Heart right ventricle (tissue), 16 donors: ENCODE data around the gene AFP. TPM values are rescaled to one million over a fixed set of nuclear protein-coding genes. Genes with fewer than 3 reads are reported as not detected.

ENCODE experiments used
- ATAC-seq, 8 donors: fragments of 200-7000 bp; cut with Tn5 transposase; one replicate each; pipeline ENCODE4 v1.9.1; 2020; ENCODE audit warnings: mild to moderate bottlenecking in 8 of 8, moderate library complexity in 8 of 8, moderate number of reproducible peaks in 1 of 8
- DNase-seq, 2 donors: peaks; one replicate each; pipeline ENCODE4 v3.0.0-alpha.2; 2020
- H3K27ac ChIP-seq, 10 donors: fragments of 200-600 bp; sonication (generic) in 2 of 10; one replicate each; pipeline versions ENCODE4 v1.5.0 to v1.8.0; 2020 to 2022; ENCODE audit warnings: mild to moderate bottlenecking in 3 of 10
- H3K27me3 ChIP-seq, 7 donors: fragments of 200-600 bp; one replicate each; pipeline ENCODE4 v1.8.0; 2021 to 2022; ENCODE audit warnings: mild to moderate bottlenecking in 2 of 7
- H3K36me3 ChIP-seq, 9 donors: fragments of 200-600 bp; sonication (generic) in 1 of 9; one replicate each; pipeline versions ENCODE4 v1.5.0 to v1.8.0; 2020 to 2022; ENCODE audit warnings: mild to moderate bottlenecking in 2 of 9
- H3K4me1 ChIP-seq, 9 donors: fragments of 200-600 bp; sonication (generic) in 1 of 9; one replicate each; pipeline versions ENCODE4 v1.5.0 to v1.8.0; 2020 to 2022; ENCODE audit warnings: mild to moderate bottlenecking in 4 of 9
- H3K4me3 ChIP-seq, 10 donors: fragments of 200-600 bp; sonication (generic) in 2 of 10; one replicate each; pipeline versions ENCODE4 v1.5.0 to v1.8.0; 2020 to 2022; ENCODE audit warnings: mild to moderate bottlenecking in 7 of 10, moderate library complexity in 2 of 10
- H3K9me3 ChIP-seq, 11 donors: fragments of 200-600 bp in 10 of 11; sonication (generic) in 2 of 11; one replicate each; pipeline versions ENCODE4 v1.5.0 to v1.8.0; 2013 to 2022; ENCODE audit warnings: mild to moderate bottlenecking in 2 of 11, control low read depth in 1 of 11, moderate library complexity in 1 of 11
- WGBS, 2 donors: extraction: QIAGEN DNeasy Blood & Tissue Kit; methylation state at CpG; one replicate each; pipeline ENCODE4 v1.1.7; 2013; ENCODE audit warnings: inconsistent platforms in 1 of 2; 5-methylcytosine and 5-hydroxymethylcytosine counted together
- intact Hi-C, 10 donors: fragments of 100-400 bp; cut with DNase I; formaldehyde crosslinking; loops; one replicate each; pipeline versions ENCODE4 v1.11.1 to v1.14.2; 2022
- polyA plus RNA-seq, 2 donors: library from polyadenylated mRNA; stranded (reverse); fragments of 200-250 nt; gene quantifications; one replicate each; pipeline ENCODE4 v1.2.3, GENCODE V29; 2013
- total RNA-seq, 10 donors: library from RNA; stranded (reverse); fragmentation: NEBNext Ultra II Directional in 3 of 10; extraction: Animal tissue kit (Norgen Biotek cat#: 25700) in 3 of 10; gene quantifications; one replicate each; pipeline versions ENCODE4 v1.2.1 to v1.2.4, GENCODE V29; 2021 to 2023
- TF ChIP-seq, protein P1 (sequence below), 9 donors: fragments of 200-600 bp; sonication (generic) in 2 of 9; IDR thresholded peaks; one replicate each; pipeline versions ENCODE4 v1.5.0 to v1.8.0; 2021 to 2022; ENCODE audit warnings: antibody characterized with exemption in 9 of 9, mild to moderate bottlenecking in 5 of 9, moderate library complexity in 1 of 9
- donor health status: Arrhythmogenic right ventricular cardiomyopathy.
- donor health status: ischemic (EF 13 %, LVEDD 7.1; RV severe dilation, severe dysfunction).
- donor health status: healthy with polysubstance abuse.
- donor health status: DM: no; HTN: yes; CAD: no.
- donor health status: DM: no; HTN: no; CAD: no.
- donor health status: ischemic (EF 25% LVEDD 6.9; RV normal size, moderate dysfunction).
- donor health status: ischemic (EF 25% LVEDD 5.7; RV mildly dilated, moderate dysfunction).
- donor health status: healthy.
- donor health status: DM: yes; HTN: yes; CAD: no.
- donor health status: Ischemic cardiomyopathy.
- donor health status: ischemic (EF 35%, LVEDD 5.7; RV mildly dilated, moderate dysfunction).
- donor health status: nonischemic (EF 11% LVEDD 7.7; RV severe dilation, severe dysfunction).
- donor health status: DM: yes; HTN: yes; CAD: no.
- donor health status: PGD.
- donor health status: ischemic (EF 29% LVEDD 5.4; RV normal size, mild dysfunction).
- donor health status: nonischemic (EF 23%, LVEDD 6.1; RV moderate dilation, normal function).

The AFP gene
- total and polyA plus RNA-seq, 12 donors = not detected

DNA sequence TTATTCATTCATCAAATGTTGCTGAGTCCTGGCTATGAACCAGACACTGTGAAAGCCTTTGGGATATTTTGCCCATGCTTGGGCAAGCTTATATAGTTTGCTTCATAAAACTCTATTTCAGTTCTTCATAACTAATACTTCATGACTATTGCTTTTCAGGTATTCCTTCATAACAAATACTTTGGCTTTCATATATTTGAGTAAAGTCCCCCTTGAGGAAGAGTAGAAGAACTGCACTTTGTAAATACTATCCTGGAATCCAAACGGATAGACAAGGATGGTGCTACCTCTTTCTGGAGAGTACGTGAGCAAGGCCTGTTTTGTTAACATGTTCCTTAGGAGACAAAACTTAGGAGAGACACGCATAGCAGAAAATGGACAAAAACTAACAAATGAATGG, 1.7 kb upstream of the AFP start:
- H3K36me3 ChIP-seq = no peaks in the 10 kb centered on the region
- H3K27ac ChIP-seq = no peak overlapping the region
- no peak for DNase-seq
- 29 to 35% methylated on average over 3 of the region's 3 CpGs for WGBS, 2 donors
- no peak for ATAC-seq
- no peaks in the 10 kb centered on the region for H3K9me3 ChIP-seq
- H3K4me1 ChIP-seq = no peaks in the 10 kb centered on the region
- TF ChIP-seq, protein P1, sequence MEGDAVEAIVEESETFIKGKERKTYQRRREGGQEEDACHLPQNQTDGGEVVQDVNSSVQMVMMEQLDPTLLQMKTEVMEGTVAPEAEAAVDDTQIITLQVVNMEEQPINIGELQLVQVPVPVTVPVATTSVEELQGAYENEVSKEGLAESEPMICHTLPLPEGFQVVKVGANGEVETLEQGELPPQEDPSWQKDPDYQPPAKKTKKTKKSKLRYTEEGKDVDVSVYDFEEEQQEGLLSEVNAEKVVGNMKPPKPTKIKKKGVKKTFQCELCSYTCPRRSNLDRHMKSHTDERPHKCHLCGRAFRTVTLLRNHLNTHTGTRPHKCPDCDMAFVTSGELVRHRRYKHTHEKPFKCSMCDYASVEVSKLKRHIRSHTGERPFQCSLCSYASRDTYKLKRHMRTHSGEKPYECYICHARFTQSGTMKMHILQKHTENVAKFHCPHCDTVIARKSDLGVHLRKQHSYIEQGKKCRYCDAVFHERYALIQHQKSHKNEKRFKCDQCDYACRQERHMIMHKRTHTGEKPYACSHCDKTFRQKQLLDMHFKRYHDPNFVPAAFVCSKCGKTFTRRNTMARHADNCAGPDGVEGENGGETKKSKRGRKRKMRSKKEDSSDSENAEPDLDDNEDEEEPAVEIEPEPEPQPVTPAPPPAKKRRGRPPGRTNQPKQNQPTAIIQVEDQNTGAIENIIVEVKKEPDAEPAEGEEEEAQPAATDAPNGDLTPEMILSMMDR (IDR thresholded peaks at IDR 0.05) = peak in 6 of 9 donors; percentile 22 to 49 (median 38)
- peaks cover 0 to 7% (median 0%) of the 10 kb centered on the region in 7 donors for H3K27me3 ChIP-seq
- intact Hi-C loops = no loop called here
- no peak overlapping the region for H3K4me3 ChIP-seq

DNA sequence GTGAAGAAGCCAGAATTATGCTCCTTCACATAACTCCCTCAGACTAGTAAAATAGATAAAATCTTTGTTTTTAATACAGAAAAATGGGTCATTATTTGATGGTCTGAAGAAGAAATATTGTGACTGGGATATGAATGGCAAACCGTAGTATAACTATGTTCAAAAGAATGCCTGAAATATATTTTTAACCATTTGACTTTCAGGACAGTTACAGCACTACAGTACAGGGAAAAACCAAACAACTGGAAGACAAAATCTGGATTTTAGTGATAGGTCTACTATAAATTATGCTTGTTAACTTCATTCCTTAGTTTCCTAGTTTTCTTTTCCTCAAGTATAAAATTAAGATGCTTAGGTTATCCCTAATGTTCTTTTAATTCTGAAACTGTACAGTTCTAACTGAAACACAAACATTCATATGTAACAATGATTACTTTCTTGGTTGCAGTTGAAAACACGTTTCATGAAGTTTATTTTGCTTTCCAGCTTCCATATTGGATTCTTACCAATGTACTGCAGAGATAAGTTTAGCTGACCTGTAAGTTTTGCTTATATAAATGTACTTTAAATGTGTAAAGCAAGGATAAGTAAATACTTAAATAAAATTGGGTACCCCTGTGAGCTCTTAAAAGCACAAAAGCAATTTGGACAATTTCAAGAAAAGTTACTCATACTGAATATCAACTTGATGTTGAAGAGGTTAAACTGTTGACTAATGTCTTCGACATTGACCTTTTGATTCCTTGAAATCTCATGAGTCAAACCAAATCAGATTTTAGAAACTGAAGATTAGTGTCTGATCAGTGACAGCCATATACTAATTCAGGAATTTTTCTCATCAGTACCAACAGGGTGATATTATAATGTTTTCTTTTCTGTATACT, 895 bp downstream of the AFP start:
- ATAC-seq = no peak
- WGBS, 2 donors = 67 to 71% methylated on average over 3 of the region's 3 CpGs
- intact Hi-C loops = no loop called here
- Histone ChIP-seq H3K9me3 (no peaks in the 10 kb centered on the region), H3K27ac (no peak overlapping the region), H3K4me3 (no peak overlapping the region), H3K4me1 (no peaks in the 10 kb centered on the region), H3K27me3 (peaks cover 0 to 16% (median 0%) of the 10 kb centered on the region in 7 donors), H3K36me3 (no peaks in the 10 kb centered on the region)
- DNase-seq = no peak
- TF ChIP-seq, protein P1 (IDR thresholded peaks at IDR 0.05) = no peak

DNA sequence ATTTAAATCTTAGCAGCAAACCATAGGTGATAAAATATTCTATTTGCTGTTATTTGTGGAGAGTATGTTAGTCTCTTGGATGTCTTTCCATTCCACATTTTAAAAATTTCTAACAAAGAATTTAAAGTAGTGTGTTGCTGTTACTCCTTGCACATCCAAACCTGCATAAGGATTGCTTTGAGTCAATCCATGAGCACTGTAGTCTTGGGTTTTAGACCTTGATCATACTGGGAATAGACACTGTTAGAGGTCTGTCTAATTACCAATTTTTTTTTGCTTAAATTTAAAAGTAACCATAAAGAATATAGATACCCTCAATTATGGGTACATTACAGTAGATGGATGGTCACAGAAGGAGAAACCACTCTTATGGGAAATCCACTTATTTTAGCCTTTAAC, 1.5 kb downstream of the AFP start:
- DNase-seq (no peak), ATAC-seq (no peak)
- H3K4me1 ChIP-seq = no peaks in the 10 kb centered on the region
- intact Hi-C loops = no loop called here
- H3K27ac ChIP-seq = no peak overlapping the region
- H3K27me3 ChIP-seq = peaks cover 0 to 16% (median 0%) of the 10 kb centered on the region in 7 donors
- no peak overlapping the region for H3K4me3 ChIP-seq
- TF ChIP-seq, protein P1 (IDR thresholded peaks at IDR 0.05) = no peak
- H3K9me3 ChIP-seq = no peaks in the 10 kb centered on the region
- H3K36me3 ChIP-seq = no peaks in the 10 kb centered on the region

DNA sequence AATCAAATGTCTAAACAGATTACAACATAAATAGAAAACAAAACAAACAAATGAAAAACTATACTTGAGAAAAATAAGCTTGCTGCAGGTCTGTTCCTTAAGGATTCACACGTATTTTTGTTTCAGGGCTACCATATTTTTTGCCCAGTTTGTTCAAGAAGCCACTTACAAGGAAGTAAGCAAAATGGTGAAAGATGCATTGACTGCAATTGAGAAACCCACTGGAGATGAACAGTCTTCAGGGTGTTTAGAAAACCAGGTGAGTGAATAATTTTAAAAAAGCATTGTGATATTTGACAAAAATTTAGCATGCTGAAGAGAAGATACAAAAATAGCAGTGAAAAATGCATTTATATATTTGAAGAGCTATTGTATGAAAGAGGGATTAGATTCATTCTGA, 2.0 kb downstream of the AFP start:
- no peaks in the 10 kb centered on the region for H3K9me3 ChIP-seq
- no peaks in the 10 kb centered on the region for H3K36me3 ChIP-seq
- TF ChIP-seq, protein P1 (IDR thresholded peaks at IDR 0.05) = no peak
- ATAC-seq (no peak), DNase-seq (no peak)
- H3K27ac ChIP-seq = no peak overlapping the region
- no peak overlapping the region for H3K4me3 ChIP-seq
- no peaks in the 10 kb centered on the region for H3K4me1 ChIP-seq
- WGBS, 2 donors = 68 to 70% methylated on average over 1 of the region's 1 CpG
- peaks cover 0 to 16% (median 0%) of the 10 kb centered on the region in 7 donors for H3K27me3 ChIP-seq
- intact Hi-C loops = no loop called here
